Stimulated activated CD8-positive, alpha-beta memory T cell treated with anti-CD3 and anti-CD28 coated beads, Interleukin-4, amount 100 ng/mL, for 1 hour (primary cell): Measurements from ENCODE around the gene HAX1.
"Not testable (repeated sequence)": the region's sequence is repeated elsewhere in the genome, so short reads cannot be mapped to it uniquely, and the experiment has no call there.

Source experiments
- DNase-seq, 2 donors: peaks; one replicate each; pipeline ENCODE4 v3.0.0-alpha.2; 2020; ENCODE audit warnings: low read depth in 2 of 2, low spot score in 1 of 2

The HAX1 gene

GRCh38 chr1:154272217-154272998 is at the start of gene HAX1:
TSS of gene HAX1 (plus strand) at chr1:154272629. CDS start at chr1:154272724, 95 bp downstream.
- peak; percentile 95 for DNase-seq

GRCh38 chr1:154222918-154223317 is 49.5 kb upstream of the HAX1 start:
- DNase-seq, result no peak

GRCh38 chr1:154223621-154224020 is 48.8 kb upstream of the HAX1 start:
- DNase-seq, result no peak

- DNase-seq, result no peak
Observed at GRCh38 chr1:154225370-154225769, 47.1 kb upstream of the HAX1 start.

- not testable (repeated sequence) for DNase-seq
Observed at GRCh38 chr1:154231112-154231511, 41.3 kb upstream of the HAX1 start.

GRCh38 chr1:154233127-154233526 is 39.3 kb upstream of the HAX1 start:
- not testable (repeated sequence) for DNase-seq

- no peak for DNase-seq
Observed at GRCh38 chr1:154236855-154237254, 35.6 kb upstream of the HAX1 start.

- no peak for DNase-seq
Observed at GRCh38 chr1:154237435-154237834, 35.0 kb upstream of the HAX1 start.

GRCh38 chr1:154237880-154238506 is 34.4 kb upstream of the HAX1 start:
- no peak for DNase-seq

GRCh38 chr1:154239491-154239890 is 32.9 kb upstream of the HAX1 start:
- no peak for DNase-seq

- no peak for DNase-seq
Observed at GRCh38 chr1:154240294-154240833, 32.1 kb upstream of the HAX1 start.

GRCh38 chr1:154241703-154242351 is 30.6 kb upstream of the HAX1 start:
- no peak for DNase-seq

GRCh38 chr1:154253671-154254070 is 18.8 kb upstream of the HAX1 start:
- no peak for DNase-seq

- no peak for DNase-seq
Observed at GRCh38 chr1:154256686-154257085, 15.7 kb upstream of the HAX1 start.

- no peak for DNase-seq
Observed at GRCh38 chr1:154258784-154259183, 13.6 kb upstream of the HAX1 start.

- DNase-seq, result no peak
Observed at GRCh38 chr1:154260127-154260526, 12.3 kb upstream of the HAX1 start.

GRCh38 chr1:154263465-154264332 is 8.7 kb upstream of the HAX1 start:
- DNase-seq, result no peak

GRCh38 chr1:154264454-154264853 is 8.0 kb upstream of the HAX1 start:
- DNase-seq, result no peak

GRCh38 chr1:154265586-154265985 is 6.8 kb upstream of the HAX1 start:
- DNase-seq, result no peak

- DNase-seq, result no peak
Observed at GRCh38 chr1:154270833-154271232, 1.6 kb upstream of the HAX1 start.

GRCh38 chr1:154272999-154273563 is 652 bp downstream of the HAX1 start:
- no peak for DNase-seq
